HTERT RPE-1 (cell line): ENCODE results near the gene SERPINE1.
"Not testable (repeated sequence)": the region's sequence is repeated elsewhere in the genome, so short reads cannot be mapped to it uniquely, and the experiment has no call there.

ENCODE experiments used
- in situ Hi-C: fragments of 300-500 bp; cut with MboI; formaldehyde crosslinking; loops from 4 replicates; pipeline ENCODE4 v1.14.3; 2020; ENCODE audit warnings: low sequenced_read_pairs

Gene SERPINE1

DNA sequence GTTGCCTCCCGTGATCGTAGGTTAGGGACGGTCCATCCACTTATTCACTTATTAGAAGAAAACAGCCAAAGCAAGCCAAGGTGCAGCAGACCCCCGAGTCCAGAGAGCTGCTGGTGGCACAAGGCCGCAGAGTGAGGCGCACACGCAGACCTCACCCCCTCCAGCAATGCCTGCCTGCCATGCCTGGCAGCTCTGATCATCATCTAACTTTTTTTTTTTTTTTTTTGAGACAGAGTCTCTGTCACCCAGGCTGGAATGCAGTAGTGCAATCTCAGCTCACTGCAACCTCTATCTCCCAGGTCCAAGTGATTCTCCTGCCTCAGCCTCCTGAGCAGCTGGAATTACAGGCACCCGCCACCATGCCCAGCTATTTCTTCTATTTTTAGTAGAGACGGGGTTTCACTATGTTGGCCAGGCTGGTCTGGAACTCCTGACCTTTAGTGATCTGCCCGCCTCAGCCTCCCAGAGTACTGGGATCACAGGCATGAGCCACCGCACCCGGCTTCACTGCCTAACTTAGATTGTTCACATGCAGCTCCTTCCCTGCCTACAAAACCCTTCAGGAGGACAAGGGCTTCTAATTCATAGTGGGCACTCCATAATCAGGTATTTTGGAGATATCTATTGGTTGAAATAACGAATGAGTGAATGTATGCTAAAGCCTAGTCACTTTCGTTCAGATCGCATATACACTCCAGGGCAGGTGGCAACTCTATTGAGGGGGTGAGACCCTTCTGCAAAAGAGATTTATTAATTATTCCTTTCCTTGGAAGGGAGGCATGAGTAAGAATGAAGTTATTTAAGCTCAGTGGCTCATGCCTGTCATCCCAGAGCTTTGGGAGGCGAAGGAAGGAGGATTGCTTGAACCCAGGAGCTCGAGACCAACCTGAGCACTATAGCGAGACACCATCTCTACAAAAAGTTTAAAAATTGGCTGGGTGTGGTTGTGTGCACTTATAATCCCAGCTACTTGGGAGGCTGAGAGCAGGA lies 25.8 kb upstream of the SERPINE1 start:
- in situ Hi-C loops = no loop called here

GRCh38 chr7:101102026-101102425 lies 24.9 kb upstream of the SERPINE1 start:
- in situ Hi-C loops = no loop called here

- in situ Hi-C loops = not testable (repeated sequence)
These were observed 23.2 kb upstream of the SERPINE1 start for GRCh38 chr7:101103701-101104100.

GRCh38 chr7:101104193-101104713 lies 22.7 kb upstream of the SERPINE1 start:
- in situ Hi-C loops = no loop called here

- in situ Hi-C loops = no loop called here
These were observed 22.1 kb upstream of the SERPINE1 start for GRCh38 chr7:101104799-101105198.

- in situ Hi-C loops = not testable (repeated sequence)
These were observed 21.7 kb upstream of the SERPINE1 start for GRCh38 chr7:101105248-101105647.

GRCh38 chr7:101106386-101106785 lies 20.5 kb upstream of the SERPINE1 start:
- in situ Hi-C loops = no loop called here

DNA sequence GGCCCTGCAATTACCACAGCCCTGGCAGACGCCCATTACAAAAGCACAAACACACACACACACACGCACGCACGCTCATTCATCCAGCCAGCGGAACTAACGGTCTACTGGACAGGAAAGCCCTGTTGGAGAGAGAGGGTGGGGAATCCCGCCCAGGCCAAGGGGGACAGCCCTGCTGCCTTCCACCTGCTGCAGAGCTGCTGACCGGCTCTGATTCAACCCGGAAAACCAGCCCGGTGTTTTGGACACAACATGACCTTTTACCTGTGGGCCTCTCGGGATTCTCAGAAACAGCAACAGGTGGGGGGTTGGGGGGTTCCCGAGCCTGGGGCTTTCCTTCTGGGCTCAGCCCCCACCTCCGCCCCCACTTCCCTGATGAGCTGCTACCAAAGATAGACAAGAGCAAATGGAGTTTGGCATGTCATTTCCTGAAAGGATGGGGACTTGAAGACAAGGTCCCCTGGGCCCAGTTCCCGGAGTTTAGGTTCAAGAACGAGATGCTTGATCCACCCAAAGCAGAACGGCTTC lies 18.5 kb upstream of the SERPINE1 start:
- in situ Hi-C loops = no loop called here

DNA sequence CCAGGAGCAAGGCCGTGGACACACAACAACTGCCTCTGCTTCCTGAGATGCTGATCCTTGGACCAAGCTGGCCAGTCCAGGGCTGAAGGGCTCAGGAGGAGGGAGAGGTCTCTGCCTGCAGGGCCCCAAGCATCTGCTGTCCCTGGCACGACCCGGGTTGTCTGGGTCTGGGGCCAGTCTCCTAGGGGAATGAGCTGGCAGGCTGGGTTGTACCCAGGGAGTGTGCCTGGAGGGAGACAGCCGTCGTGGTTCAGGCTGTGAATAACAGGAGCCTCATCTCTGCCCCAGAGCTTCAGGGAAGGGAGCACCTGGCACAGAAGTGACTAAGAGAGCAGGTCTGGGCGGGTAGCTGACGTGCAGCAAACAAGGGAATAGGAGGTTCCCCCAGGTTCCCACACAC lies 17.9 kb upstream of the SERPINE1 start:
- in situ Hi-C loops = no loop called here

- in situ Hi-C loops = no loop called here
These were observed 17.5 kb upstream of the SERPINE1 start for GRCh38 chr7:101109368-101109767.

- in situ Hi-C loops = no loop called here
These were observed 15.6 kb upstream of the SERPINE1 start for GRCh38 chr7:101111261-101111660.

GRCh38 chr7:101112233-101112632 lies 14.7 kb upstream of the SERPINE1 start:
- in situ Hi-C loops = no loop called here

DNA sequence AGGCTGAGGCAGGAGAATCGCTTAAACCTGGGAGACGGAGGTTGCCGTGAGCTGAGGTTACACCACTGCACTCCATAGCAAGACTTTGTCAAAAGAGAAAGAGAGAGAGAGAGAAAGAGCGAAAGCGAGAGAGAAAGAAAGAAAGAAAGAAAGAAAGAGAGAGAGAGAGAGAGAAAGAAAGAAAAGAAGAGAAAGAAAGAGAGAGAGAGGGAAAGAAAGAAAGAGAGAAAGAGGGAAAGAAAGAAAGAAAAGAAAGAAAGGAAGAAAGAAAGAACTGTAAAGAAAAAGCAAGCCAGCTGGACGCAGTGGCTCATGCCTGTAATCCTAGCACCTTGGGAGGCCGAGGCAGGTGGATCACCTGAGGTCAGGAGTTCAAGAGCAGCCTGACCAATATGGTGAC lies 13.8 kb upstream of the SERPINE1 start:
- in situ Hi-C loops = not testable (repeated sequence)

- in situ Hi-C loops = no loop called here
These were observed 13.1 kb upstream of the SERPINE1 start for GRCh38 chr7:101113836-101114235.

DNA sequence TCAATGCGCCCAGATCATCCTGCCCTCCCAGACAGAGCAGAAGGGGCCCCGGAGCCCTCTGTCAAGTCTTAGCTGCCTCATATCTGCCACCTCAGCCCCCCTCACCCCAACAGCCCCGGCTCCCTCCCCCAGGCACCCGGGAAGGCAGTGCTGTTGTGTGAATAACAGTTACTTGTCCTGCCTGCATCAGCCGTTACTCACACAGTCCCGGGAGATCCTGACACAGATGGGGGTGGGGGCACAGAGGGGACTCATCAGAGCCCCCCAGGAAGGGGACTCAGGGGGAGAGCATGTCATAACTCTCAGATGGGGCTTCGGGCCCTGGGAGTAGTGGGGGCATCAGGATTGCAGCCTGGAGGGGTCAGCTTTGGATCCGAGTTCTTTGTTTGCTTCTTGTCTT lies 12.4 kb upstream of the SERPINE1 start:
- in situ Hi-C loops = no loop called here

DNA sequence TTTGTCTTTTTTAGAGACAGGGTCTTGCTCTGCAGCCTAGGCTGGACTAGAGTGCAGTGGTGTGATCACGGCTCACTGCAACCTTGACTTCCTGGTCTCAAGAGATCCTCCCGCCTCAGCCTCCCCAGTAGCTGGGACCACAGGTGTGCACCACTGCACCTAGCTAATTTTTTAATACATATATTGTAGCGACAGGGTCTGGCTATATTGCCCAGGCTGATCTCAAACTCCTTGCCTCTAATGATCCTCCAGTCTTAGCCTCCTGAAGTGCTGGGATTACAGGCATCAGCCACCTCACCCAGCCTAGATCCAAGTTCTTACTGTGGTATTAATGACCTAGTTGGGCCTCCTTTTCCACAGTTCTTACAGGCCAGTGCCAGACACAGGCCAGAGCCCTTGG lies 11.7 kb upstream of the SERPINE1 start:
- in situ Hi-C loops = no loop called here

DNA sequence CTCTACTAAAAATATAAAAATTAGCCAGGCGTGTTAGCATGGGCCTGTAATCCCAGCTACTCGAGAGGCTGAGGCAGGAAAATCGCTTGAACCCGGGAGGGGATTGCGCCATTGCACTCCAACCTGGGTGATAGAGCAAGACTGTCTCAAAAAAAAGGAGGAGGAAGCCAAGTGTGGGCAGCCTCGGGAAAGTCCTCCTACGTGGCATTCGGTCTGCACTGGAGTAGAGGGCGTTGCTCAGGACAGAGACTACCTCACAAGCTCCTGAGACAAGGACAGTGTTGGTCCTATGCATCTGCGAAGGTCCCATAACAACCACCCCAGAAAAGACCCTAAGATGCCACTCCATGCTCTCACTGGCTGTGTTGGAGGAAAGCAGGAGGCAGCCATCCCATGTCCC lies 10.0 kb upstream of the SERPINE1 start:
- in situ Hi-C loops = no loop called here

DNA sequence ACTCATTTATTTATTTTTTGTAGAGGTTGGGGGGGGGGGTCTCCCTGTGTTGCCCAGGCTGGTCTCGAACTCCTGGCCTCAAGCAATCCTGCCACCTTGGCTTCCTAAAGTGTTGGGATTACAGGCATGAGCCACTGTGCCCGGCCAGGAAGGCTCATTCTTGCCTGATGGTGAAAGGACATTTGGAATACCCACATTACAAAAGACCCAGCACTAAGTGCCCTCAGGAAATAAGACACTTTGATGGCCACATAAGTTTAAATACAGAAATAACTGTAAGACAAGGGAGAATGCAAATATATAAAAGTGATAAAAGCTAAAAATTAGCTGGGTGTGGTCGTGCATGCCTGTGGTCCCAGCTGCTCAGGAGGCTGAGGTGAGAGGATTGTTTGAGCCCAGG lies 8.0 kb upstream of the SERPINE1 start:
- in situ Hi-C loops = no loop called here

DNA sequence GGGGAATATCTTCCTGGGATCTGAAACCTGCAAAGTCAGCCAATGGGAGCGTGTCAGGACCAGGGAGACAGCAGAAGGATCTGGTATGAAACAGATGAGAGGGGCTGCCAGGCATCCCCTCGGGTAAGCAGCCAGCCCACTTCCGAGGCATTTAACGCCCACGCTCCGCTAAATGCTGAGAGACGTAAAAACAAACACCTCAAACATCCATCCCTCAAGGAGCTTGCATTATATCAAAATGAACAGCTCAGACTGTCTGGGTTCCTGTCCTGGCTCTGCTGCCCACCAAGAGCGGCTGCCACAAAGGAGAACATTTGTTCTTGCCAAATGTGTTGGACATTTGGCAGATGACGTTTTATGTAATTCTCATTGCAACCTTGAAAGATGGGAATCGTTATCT lies 7.0 kb upstream of the SERPINE1 start:
- in situ Hi-C loops = no loop called here

- in situ Hi-C loops = no loop called here
These were observed 6.6 kb upstream of the SERPINE1 start for GRCh38 chr7:101120315-101120714.

GRCh38 chr7:101121631-101121990 lies 5.3 kb upstream of the SERPINE1 start:
- in situ Hi-C loops = not testable (repeated sequence)
